ENCODE results near the gene GJA5.

GJA5 gene

GRCh38 chr1:147723691-147724323 is 36.6 kb downstream of the GJA5 start:
- peak; percentile 37 for DNase-seq

GRCh38 chr1:147722124-147722523 is 38.3 kb downstream of the GJA5 start:
- no peak for DNase-seq

- DNase-seq = no peak
Measured at GRCh38 chr1:147721716-147722115, 38.7 kb downstream of the GJA5 start.

DNA sequence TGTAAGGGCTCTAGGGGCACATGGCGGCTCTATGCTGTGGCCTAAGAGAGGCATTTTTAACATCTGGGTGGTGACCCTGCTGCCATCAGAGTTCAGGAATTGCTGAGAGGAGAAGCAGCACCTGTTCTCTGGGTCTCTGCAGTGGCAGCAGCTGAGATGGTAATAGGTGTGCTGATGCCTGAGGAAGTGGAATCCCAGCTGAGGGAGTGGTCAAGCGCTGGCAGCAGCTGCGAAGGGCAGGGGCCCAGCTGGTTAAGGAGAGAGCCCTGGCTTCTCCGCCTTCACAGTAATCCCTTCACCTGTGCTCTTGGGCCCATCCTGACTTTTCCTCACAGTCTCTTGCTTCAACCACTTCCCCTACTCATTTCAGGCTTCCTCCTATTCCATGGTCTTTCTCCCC is 39.8 kb downstream of the GJA5 start:
- DNase-seq = no peak

GRCh38 chr1:147719711-147720225 is 40.6 kb downstream of the GJA5 start:
- DNase-seq = no peak

GRCh38 chr1:147719029-147719698 is 41.2 kb downstream of the GJA5 start:
- DNase-seq = no peak

- no peak for DNase-seq
Measured at GRCh38 chr1:147717706-147718097, 42.7 kb downstream of the GJA5 start.

- peak; percentile 46 for DNase-seq
Measured at GRCh38 chr1:147717051-147717705, 43.2 kb downstream of the GJA5 start.

DNA sequence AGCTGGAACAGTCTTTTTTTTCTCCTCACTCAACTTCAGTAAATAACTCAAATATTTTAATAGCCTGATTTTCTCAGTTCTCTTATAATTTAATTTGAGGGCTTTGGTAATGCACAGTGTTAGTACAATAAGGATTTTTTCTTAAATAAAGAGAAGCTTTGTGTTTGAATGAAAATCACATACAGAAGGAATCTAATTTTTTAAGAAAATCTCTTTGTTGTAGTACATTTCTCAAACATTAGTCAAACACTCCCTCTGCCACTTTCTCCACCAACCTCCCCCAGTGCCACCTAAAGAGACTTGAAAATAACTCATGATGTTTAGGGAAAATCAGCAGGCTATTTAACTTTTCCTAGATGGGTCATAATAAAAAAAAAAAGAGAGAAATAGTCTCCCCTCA is 47.8 kb downstream of the GJA5 start:
- DNase-seq = no peak

Data from CD4-positive, alpha-beta T cell treated with Interleukin-12 subunit alpha and Interleukin-12 subunit beta, for 1 hour (primary cell).